Inferior parietal cortex (tissue), 1 donor: ENCODE measurements around the gene DUSP16.
A peak's percentile ranks its signal among the peaks of the same experiment; 100 is the strongest.
"Not testable (repeated sequence)": the region's sequence is repeated elsewhere in the genome, so short reads cannot be mapped to it uniquely, and the experiment has no call there.

Source experiments
- DNase-seq: peaks from one replicate; pipeline ENCODE4 v3.0.0-alpha.2; 2016; ENCODE audit errors: extremely low spot score

DUSP16 gene

DNA sequence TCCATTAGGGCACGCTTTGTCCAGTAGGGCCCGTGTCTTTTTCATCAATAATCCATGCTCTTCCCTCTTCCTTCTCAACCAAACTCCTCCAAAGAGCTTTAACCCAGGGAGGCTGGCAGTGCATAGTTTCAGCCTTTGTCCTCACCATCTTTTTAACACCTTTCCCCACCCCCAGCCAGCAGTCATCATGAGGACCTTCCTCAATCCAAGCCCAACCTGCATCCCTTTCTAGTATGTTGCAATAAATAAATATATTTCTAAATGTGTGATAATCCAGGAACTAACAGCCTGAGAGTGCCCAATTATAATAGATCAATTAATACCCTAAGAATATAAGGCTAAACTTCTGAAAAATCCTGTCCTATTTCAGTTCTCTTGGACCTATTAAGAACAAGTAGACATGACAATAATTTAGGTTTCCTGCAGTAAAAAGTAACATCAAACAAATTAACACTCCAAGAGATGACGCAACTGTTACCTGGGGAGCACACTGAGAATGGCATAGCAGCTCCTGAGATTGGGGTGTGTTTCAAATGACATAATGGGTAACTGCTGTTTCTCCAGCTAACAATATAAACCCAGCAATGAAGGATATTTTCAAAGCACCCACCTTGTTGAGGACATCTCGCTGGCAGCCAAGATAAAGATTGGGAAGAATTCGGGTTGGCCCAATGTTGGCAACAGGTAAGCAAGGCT, 62.6 kb downstream of the DUSP16 start:
- no peak for DNase-seq

DNA sequence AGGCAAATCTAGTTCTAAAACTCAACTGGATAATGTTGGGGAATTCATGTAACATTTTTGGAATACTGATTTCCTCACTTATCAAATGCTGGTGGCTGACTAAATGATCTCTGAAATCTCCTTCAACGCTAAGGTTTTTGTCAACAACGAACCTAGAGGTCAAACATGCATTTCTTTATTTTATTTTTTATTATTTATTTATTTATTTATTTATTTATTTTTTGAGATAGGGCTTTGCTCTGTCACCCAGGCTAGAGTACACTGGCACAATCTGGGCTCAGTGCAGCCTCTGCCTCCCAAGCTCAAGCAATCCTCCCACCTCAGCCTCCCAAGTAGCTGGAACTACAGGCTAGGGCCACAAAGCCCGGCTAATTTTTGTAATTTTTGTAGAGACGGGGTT, 64.5 kb downstream of the DUSP16 start:
- no peak for DNase-seq

DNA sequence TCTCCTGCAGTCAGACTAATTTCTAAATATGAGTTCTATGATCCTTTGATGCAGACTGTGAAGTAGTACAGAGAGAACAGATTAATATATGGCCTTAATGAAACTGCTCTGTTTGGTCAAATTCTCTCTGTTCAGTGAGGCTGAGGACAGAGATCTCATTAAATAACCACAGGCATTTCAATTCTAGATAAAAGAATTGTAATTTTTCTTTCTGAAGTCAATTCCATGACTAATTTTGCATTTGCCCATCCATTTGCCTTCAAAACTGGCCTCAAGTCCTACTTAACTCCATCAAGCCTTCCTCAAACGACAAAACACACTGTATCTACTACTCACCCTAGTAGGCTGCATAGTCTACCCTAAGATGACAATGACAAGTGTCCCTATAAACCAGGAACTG, 67.1 kb downstream of the DUSP16 start:
- no peak for DNase-seq

DNA sequence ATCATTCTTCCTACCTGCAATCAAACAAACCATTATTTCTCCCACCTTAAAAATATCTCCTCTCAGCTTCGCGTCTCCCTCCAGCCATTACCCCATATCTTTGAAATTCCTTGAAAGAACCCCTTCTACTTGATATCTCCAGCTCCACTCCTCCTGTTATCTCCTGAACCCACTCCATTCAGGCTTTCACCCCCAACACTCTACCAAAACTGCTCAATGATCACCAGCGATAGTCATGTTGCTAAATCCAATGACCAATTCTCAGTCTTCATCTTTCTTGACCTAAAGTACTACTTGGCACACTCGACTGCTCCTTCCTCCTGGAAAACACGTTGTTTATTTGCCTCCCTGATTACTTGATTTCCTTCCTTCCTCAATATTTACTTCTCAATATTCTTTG, 70.1 kb downstream of the DUSP16 start:
- no peak for DNase-seq

DNA sequence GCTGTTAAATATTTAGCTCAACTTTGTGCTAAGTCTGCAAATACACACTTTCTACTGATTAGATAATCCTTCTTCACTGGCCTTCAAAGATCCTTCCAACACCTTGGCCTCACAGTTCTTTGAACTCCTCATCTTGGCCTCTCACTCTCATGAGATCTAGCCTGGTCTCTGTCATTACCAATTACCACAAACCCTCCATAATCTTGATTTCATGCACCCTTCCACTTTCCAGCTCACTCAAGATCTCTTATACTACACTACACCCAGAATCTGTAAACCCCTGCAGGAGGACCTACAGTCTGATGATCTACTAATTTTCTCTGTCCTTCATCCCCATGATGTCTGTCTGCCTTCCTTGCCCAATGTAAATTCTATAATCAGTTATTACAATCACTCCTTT, 71.1 kb downstream of the DUSP16 start:
- DNase-seq, result no peak

DNA sequence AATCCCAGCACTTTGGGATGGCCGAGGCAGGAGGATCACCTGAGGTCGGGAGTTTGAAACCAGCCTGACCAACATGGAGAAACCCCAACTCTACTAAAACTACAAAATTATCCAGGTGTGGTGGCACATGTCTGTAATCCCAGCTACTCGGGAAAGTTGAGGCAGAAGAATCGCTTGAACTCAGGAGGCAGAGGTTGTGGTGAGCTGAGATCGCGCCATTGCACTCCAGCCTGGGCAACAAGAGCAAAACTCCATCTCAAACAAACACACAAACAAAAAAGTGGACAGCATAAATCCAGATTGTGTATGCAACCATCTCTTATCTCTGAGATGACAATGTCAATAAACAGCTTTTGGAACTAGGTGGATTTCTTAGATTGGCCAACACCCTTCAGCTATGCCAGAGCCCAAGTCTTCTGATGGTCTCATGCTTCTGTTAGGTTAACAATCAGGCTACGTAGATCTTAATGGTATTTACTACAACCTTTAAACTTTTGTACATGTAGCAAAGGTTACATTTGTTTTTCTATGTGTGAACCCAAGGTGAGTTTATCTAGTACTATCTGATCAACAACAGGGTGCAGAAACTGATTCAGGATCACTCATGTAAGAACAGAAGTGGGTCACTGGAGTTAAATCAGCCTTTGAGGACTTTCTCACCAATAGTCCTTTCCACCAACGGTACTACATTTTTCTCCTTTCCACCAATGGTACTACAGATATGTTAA, 73.7 kb downstream of the DUSP16 start:
- DNase-seq, result no peak

DNA sequence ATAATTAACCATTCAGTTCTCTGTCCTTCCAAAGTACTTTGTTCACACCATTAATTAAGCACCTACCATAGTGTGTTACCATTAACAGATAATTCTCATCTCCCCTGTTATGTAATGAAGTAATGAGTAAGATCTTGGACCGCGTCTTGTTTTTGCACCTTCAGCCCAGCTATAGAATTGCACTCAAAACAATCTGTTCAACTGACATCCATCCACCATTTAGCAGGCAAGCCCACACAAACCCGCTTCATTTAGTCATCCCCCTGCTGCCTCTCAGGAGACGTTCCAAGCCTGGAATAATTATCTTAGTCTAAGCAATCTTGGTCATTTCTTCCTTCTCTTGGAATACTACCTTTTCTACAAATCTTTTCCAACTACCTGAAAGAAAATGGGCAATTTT, 74.4 kb downstream of the DUSP16 start:
- DNase-seq, result no peak

DNA sequence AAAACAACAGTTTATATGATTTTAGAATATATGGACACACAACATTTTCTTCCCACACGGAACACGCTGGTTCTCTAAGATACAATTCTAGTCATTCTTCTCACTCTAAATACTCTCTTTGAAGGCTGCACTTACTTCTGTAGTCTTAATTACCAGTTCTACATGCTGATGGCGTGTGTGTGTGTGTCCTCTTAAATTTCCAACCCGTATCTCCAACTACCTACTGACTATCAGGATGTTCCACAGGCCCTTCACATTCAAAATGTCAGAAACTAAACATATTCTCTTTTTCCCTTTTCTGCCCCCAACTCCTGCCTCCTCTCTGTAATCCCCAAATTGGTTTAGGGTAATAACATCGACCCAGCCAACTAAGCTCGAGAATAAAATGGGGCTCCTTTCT, 75.2 kb downstream of the DUSP16 start:
- DNase-seq, result no peak

DNA sequence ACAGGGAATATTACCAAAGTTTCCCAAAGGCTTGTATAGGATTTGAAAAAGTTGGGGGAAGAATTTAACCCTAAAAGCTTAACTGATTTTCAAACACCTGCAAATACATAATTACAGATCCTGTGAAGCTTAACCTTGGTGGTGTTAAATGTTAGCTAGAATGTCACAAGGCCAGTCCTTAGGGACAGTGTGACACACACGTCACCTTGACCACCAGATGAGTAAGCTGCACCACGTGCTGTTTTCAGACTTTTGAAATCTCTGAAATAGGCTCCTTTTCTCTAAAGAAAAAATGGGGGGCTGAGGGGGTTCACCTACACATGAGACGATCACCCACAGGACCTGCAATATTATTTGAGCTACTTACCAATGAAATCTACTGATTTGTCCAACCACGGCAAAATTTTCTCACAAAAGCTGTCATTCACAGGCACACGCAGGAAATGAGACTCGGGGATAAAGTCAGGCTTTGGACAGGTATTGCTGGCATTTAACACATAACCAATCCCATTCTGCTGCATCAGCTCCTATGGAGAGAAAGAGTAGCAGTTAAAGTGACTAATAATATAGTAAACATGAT, 75.9 kb downstream of the DUSP16 start:
- DNase-seq, result no peak

DNA sequence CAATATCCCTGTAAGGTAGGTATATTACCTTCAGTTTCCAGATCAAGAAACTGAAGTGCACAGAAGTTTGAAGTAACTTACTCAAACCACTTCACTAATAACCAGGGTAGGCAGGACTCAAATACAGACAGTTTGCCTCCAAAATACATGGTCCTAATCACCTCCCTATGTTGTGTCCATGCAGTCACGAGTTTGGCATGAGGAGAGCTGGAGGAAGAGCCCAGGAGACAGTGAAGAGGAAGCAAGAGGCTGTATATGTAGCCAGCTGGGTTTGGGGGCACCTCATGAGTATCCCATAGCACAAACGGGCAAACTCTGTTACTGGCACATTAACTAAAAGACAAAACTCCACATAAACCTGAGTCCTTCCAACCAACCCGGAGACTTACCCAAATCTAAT, 79.2 kb downstream of the DUSP16 start:
- no peak for DNase-seq

DNA sequence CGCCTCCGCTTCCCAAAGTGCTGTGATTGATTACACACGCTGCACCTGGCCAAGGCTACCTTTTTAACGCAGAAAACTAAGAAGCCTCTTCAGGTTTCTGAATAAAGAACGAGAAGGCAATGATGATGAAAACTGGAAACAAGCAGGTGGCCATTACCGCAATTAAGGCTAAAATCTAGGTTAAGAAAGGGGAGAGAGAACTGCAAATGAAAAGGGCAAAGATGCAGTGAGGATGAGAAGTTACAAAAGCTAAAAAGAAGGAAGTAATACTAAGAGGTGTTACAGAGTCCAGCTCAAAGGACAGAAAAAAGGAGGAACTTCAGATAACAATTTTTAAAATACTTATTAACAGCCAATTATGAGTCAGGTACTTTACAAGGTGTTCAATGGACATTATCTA, 79.7 kb downstream of the DUSP16 start:
- no peak for DNase-seq

DNA sequence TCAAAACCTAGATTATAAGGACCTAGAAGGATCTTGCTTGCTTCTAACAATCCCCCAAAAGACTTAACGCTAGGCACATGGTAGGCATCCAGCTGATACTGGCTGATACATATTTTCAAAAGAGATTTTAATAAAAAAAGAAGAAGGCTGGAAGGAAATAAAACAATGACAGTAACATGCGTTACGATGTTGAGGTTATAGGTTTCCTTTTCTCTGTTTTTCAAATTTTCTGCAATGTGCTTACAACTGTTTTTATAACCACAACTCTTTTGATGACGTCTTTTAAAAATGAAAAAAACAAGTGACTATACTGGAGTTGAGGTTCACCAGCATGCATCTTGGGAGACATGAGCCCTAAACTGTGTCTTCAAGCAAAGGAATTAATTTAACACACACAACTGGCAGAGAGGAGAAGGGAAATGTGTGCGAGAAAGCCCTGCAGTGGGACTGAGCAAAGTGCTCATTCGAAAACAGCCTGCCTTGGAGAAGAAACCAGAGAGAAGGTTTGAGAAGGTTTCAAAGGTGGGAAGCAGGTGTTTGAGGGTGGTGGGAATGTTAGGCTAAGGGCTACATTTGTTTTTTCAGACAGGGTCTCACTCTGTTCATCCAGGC, 80.4 kb downstream of the DUSP16 start:
- DNase-seq, result no peak

DNA sequence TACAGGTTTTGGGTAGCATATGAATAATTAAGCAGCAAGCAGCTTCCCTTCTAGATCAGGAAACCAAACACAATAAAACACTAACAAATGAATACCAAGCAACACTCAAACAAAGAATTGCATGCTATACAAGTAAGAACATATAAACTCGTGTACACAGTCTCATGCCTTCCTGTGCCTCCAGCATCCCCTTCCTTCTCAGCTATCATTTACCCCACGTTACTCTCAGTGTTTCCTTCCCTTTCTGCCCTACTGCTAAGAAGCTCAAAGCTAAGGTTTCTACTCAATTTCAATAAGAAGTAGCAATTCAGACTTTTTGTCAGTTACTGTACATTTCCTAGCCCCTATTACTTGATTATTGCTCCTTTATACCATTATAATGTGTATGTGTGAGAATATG, 81.0 kb downstream of the DUSP16 start:
- DNase-seq, result no peak

DNA sequence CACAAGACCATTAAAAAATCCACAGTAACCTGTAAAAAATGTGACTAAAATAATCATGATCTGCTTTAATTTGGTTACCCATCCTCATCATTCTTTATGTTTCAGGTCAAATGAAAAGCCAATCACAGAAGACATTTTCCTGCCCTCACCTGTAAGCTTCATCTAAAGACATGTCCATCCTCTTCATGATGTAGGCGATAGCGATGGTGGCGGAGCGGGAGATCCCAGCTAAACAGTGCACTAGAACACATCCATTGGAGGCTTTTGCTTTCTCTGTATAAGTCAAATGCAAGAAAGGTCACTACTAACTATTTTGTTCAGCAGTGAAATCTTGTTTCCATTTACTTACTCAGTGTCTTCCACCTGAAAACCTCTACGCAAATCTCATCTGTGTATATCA, 82.6 kb downstream of the DUSP16 start:
- no peak for DNase-seq

DNA sequence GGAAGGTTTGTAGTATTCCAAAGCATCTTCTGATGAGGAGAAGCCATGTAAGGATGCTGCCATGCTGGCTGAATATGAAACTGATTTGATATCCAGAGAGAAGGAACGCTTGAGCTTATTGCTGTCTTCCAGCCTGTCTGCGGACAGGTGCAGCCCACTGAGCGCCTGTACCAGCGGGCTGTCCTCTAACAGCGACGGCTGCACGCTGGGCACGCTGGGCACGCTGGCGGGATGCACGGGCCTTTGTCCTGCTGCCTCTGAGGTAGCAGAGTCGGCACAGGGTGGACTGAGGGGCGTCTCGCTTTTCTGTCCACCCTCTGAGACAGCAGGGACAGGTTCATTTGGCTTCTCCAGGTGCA, 85.2 kb downstream of the DUSP16 start:
- DNase-seq, result no peak

DNA sequence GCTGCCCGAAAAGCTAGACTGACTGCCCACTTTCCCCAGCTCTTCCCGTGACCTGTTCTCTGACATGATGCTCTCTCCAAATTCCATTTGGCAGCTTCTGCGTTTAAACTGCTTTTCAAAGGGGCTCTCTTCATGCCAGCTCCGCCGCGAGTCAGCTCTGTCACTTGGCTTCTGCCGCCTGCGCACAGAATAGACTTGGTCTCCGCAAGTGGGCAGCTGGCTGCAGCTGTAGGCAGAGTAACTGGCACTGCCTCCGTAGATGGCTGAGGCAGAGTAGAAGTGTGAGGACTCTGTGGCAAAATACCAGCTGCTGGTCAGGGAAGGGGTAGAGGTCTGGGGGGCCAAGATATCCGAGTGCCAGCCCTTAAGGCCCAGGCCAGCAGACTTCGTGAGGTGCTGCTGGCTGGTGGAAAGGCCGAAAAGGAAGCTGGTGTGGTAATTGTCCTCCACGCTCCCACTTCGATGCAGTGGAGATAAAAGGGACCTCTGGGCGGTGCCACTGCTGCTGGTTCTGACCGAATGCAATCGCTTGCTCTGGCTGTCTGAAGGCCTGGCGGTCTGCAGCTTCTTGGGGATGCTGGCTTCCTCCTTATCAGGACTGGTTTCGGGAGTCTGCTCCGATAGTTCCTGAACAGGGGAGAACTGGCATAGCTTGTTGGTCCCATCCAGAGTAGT, 85.7 kb downstream of the DUSP16 start:
- peak; percentile 77 for DNase-seq

DNA sequence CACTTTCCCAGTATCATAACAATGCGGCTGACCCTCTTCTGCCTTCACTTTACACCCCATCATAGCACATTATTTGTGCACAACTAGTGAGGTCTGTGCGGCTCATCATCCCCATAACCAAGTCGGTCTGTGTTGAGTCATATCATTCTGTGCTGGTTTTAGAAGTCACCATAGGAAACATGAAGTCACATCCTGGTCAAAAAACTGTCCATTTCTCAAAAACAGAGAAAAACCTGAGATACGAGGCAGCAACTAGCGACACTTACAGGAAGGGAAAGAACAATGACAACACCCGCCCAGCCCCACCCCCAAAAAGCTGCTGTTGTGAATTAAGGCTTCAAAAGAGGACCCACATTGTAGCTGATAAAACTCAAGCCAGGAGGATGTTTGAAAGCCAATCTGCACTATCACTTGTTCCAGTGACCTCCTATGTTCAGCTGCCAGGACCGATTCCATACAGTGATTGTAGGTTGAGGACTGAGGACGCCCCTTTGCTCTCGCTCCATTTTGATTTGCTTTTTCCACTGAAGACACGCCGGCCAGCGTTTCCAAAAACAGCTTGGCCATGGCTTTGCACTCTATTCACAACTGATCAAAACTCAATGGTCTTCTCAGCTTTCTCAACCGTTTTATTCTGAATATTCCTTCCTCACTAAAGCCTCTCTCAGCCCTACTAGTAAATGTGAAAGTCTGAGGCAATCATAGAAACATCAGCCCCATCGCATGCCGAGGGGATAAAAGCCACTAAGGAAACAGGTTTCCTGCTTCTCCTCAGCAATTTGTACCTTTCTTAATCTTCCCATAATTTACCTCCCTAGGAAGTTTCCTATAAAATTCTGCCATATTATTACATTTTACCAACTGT, 87.5 kb downstream of the DUSP16 start:
- no peak for DNase-seq

DNA sequence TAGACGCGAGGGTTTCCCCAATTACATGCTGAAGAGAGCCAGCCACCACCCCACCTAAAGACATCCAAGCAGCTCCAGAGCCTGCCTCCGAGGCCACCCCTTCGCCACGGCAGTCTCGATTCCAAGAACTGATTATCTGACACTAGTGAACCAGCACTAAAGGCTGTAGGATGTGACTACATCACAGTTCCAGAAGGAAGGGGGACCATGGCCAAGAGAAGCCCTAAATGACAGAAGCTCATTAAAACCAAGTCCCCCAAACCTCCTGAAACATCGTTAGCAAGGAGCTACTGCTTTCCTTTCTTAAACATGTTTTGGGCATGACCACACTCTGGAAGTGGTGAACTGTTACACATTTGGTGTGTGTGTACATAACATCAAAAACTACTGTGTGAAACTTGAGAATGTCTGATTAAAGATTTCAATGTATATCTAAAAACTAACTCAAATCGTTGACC, 88.2 kb downstream of the DUSP16 start:
- DNase-seq, result no peak

DNA sequence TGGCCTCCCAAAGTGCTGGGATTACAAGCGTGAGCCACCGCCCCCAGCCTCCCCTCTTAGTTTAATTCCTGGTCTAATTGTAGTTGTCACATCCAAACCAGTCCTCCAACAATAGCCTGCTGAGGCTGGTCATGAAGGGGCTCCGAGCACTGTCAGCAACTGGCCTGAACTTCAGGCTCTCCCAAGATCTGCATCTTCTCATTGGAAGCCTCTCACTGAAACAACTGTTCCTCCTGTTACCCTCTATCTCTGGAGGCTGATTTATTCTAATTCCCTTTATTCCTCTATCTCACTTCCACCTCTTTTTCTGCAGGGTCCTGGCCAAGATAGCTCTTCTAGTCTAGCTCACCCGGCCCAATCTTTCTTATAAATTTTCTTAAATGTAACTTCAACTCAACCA, 89.4 kb downstream of the DUSP16 start:
- DNase-seq, result no peak

DNA sequence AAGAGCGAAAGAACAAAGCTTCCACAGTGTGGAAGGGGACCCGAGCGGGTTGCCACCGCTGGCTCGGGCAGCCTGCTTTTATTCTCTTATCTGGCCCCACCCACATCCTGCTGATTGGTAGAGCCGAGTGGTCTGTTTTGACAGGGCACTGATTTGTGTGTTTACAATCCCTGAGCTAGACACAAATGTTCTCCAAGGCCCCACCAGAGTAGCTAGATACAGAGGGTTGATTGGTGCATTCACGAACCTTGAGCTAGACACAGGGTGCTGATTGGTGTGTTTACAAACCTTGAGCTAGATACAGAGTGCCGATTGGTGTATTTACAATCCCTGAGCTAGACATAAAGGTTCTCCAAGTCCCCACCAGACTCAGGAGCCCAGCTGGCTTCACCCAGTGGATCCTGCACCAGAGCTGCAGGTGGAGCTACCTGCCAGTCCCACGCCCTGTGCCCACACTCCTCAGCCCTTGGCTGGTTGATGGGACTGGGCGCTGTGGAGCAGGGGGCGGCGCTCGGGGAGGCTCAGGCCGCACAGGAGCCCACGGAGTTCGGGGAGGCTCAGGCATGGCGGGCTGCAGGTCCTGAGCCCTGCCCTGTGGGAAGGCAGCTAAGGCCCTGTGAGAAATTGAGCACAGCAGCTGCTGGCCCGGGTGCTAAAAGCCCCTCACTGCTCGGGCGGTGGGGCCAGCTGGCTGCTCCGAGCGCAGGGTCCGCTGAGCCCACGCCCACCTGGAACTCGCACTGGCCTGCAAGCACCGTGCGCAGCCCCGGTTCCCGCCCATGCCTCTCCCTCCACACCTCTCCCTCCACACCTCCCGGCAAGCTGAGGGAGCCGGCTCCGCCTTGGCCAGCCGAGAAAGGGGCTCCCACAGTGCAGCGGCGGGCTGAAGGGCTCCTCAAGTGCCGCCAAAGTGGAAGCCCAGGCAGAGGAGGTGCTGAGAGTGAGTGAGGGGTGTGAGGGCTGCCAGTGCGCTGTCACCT, 90.4 kb downstream of the DUSP16 start:
- DNase-seq, result not testable (repeated sequence)
